ENCODE measurements around the gene CCDC87.
A peak's percentile ranks its signal among the peaks of the same experiment; 100 is the strongest.
"Not testable (repeated sequence)": the region's sequence is repeated elsewhere in the genome, so short reads cannot be mapped to it uniquely, and the experiment has no call there.

The CCDC87 gene

GRCh38 chr11:66592457-66593302 is at the start of gene CCDC87, which contains the start of gene CCS:
TSS of gene CCDC87 (minus strand) at chr11:66593063. CDS start at chr11:66593015, 48 bp downstream.
TSS of gene CCS (plus strand) at chr11:66593185. CDS start at chr11:66593262, 77 bp downstream.
- DNase-seq: peak; percentile 100

GRCh38 chr11:66641834-66642233 is 49.0 kb upstream of the CCDC87 start:
- no peak for DNase-seq

- DNase-seq: not testable (repeated sequence)
Measured at GRCh38 chr11:66639814-66640340, 47.0 kb upstream of the CCDC87 start.

GRCh38 chr11:66639066-66639813 is 46.4 kb upstream of the CCDC87 start:
- no peak for DNase-seq

- DNase-seq: peak; percentile 90
Measured at GRCh38 chr11:66638177-66639065, 45.6 kb upstream of the CCDC87 start, which contains the start of gene RBM4. TSS of gene RBM4 (plus strand) at chr11:66638703. CDS start at chr11:66639712, 1,009 bp downstream.

- DNase-seq: peak; percentile 18
Measured at GRCh38 chr11:66637557-66638176, 44.8 kb upstream of the CCDC87 start.

GRCh38 chr11:66636411-66636810 is 43.5 kb upstream of the CCDC87 start:
- no peak for DNase-seq

- no peak for DNase-seq
Measured at GRCh38 chr11:66632952-66633351, 40.1 kb upstream of the CCDC87 start.

GRCh38 chr11:66631883-66632282 is 39.0 kb upstream of the CCDC87 start:
- no peak for DNase-seq

- DNase-seq: no peak
Measured at GRCh38 chr11:66629356-66629755, 36.5 kb upstream of the CCDC87 start.

GRCh38 chr11:66628061-66628603 is 35.3 kb upstream of the CCDC87 start:
- DNase-seq: no peak

- no peak for DNase-seq
Measured at GRCh38 chr11:66626926-66627325, 34.1 kb upstream of the CCDC87 start.

GRCh38 chr11:66626382-66626781 is 33.5 kb upstream of the CCDC87 start:
- DNase-seq: no peak

- no peak for DNase-seq
Measured at GRCh38 chr11:66625752-66626149, 32.9 kb upstream of the CCDC87 start.

GRCh38 chr11:66625041-66625751 is 32.3 kb upstream of the CCDC87 start:
- no peak for DNase-seq

- no peak for DNase-seq
Measured at GRCh38 chr11:66624450-66624849, 31.6 kb upstream of the CCDC87 start.

- DNase-seq: no peak
Measured at GRCh38 chr11:66619080-66619554, 26.3 kb upstream of the CCDC87 start.

GRCh38 chr11:66617155-66617834 is 24.4 kb upstream of the CCDC87 start:
- peak; percentile 13 for DNase-seq

- DNase-seq: peak; percentile 98
Measured at GRCh38 chr11:66616379-66617154, 23.7 kb upstream of the CCDC87 start, which contains the start of gene RBM14. TSS of gene RBM14 (plus strand) at chr11:66616630. CDS start at chr11:66616721, 91 bp downstream.

All from stimulated activated CD4-positive, alpha-beta T cell treated with anti-CD3 and anti-CD28 coated beads, Interleukin-4, amount 100 ng/mL, for 1 hour (primary cell).